GM18502 (cell line): Measurements from ENCODE around the gene DDX56.

Source experiments
- ATAC-seq: cut with Tn5 transposase; IDR thresholded peaks from one replicate; pipeline ENCODE4 v1.9.1; 2021; ENCODE audit warnings: mild to moderate bottlenecking; ENCODE audit not compliant: unreplicated experiment, poor library complexity

DDX56 gene

DNA sequence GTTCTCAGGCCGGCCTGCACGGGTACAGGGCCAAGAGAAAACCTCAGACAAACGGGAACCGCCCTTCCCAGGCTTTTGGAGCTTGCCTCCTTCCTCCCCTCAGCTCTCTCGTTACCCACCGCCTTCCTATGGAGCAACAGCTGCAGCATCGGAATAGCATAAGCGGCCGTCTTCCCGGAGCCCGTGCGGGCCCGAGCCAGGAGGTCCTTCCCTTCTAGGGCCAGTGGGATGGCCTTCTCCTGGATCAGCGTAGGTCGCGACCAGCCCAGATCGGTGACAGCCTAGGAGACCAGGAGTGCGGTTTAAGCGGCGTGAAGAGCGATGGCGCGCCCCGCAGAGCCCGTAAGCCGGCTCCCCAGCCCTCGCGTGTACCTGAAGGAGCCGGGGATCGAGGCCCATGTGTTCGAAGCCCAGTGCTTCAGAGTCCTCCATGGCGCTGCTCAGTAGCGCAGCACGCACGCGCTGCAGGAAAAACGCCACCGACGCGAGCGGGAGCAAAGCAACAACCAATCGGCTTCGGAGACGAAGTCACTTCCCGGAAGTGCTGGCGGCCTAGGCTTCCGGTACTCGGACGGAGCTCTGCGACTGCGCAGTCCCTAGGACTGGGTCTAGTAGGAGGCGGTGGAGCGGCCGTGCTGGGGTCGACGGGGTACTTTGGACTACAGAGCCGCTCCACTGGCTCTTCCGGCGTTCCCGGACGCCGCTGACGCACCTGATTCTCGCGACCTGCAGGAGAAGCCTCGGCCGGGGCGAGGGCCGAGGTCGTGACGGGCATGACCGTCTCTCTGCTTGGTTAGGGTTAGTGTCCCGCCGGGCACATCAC is at the start of gene DDX56:
Gene DDX56 (minus strand): TSS at position 445 of the 823 bp plus-strand sequence. CDS start 13 bp downstream, at position 432.
- peak; percentile 95 for ATAC-seq

DNA sequence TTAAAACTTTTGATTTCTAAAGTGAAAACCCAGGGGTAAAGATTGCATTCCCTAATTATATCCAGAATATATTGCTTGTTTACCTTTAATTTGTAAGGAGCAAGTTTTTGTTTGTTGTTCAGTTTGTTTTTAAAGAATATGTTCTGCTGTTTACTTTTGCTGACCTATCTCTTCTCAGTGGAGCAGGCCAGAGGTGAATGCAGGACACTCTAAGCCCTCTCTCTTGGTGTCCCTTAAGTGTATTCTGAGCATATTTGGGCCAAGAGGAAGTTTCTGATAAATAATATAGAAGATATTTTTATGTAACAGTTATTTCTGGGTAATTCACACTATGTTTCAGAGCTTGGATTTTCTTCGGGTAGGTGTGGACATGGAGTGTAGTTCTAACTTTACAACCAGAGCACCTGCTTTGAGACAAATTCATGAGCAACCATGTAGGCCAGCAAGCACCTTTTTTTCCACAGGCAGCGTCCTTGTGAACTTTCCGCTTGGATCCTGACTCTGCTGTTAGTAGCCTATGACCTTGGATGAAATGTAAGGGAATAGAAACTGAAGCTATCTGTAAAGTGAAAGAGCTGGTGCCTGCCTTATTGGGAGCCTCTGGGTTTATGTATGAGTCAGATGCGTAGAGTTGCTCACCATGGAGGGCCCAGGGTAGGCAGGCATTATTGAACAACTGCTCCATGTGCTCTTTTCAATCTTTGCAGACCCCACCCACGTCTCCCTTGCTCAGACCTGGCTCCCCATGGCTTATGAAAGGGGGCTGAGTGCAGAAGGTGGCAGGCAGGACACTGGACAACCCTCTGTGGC is 48.8 kb upstream of the DDX56 start:
- ATAC-seq: peak; percentile 84

DNA sequence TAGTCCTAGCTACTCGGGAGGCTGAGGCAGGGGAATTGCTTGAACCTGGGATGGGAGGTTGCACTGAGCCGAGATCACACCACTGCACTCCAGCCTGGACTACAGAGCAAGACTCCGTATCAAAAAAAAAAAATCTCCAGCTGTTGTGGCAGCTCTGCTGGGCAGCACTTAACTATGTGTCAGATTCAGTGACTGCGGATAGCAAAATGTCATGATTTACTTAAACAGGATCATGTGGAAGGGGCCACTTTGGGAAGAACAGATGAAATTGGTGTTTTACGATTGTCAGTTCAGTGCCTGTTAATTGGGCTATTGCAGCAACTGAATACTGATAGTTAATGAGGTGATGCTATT is 48.0 kb upstream of the DDX56 start:
- no peak for ATAC-seq

DNA sequence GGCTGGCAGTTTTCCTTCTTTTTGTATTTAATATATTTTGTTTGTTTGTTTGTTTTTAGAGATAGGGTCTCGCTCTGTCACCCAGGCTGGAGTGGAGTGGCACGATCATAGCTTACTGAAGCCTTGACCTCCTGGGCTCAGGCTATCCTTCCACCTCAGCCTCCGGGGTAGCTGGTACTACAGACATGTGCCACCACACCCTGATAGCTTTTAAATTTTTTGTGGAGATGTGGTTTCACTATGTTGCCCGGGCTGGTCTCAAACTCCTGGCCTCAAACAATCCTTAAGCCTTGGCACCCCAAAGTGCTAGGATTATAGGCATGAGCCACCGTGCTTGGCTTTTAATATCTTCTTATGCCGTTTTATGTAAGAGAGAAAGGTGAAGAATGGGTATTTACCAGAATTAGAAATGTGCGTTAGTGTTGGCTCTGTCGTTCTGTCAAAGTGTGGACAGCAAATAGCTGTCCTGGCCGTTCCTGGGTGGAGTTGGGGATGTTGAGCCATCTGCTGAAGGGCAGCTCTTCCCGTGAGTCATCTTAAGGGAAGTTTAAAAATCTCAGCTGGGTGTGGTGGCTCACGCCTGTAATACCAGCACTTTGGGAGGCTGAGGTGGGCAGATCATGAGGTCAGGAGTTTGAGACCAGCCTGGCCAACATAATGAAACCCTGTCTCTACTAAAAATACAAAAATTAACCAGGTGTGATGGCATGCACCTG is 47.5 kb upstream of the DDX56 start:
- no peak for ATAC-seq

- no peak for ATAC-seq
Observed at GRCh38 chr7:44618753-44619152, 45.0 kb upstream of the DDX56 start.

- no peak for ATAC-seq
Observed at GRCh38 chr7:44618045-44618444, 44.3 kb upstream of the DDX56 start.

GRCh38 chr7:44617225-44617890 is 43.6 kb upstream of the DDX56 start:
- peak; percentile 42 for ATAC-seq

DNA sequence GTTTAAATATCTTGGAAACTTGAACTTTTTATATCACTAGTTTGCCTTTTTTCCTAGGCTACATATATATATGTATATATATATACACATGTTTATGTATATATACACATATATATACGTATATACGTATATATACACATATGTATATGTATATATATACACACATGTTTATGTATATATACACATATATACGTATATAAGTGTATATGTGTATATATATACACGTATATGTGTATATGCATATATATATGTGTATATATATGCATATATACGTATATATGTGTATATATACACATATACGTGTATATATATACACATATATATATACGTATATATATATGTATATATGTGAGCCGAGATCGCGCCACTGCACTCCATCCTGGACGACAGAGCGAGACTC is 42.8 kb upstream of the DDX56 start:
- no peak for ATAC-seq

DNA sequence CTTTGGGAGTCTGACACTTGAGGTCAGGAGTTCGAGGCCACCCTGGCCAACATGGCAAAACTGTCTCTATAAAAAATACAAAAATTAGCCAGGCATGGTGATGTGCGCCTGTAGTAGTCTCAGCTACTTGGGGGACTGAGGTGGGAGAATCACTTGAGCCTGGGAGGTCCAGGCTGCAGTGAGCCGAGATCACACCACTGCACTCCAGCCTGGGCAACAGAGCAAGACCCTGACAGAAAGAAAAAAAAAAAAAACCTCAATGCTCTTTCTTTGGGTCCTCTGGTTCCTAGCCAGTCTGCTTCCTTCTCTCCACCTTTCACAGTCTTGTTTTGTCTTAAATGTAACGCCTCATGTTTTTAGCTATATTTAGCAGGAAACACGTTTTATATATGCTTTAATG is 42.1 kb upstream of the DDX56 start:
- no peak for ATAC-seq

- no peak for ATAC-seq
Observed at GRCh38 chr7:44615149-44615611, 41.5 kb upstream of the DDX56 start.

DNA sequence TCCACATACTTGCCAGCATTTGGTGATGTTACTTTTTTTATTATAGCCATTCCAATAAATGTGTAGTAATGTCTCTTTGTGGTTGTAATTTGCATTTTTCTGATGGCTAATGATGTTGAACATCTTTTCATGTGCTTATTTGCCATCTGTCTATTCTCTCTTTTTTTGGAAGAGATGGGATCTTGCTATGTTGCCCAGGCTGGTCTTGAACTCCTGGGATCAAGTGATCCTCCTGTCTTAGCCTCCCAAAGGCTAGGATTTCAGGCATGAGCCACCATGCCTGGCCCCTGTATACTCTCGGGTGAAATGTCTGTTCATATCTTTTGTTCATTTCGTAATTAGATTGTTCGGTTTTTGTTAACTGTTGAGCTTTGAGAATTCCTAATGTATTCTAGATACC is 36.1 kb upstream of the DDX56 start:
- ATAC-seq: no peak

GRCh38 chr7:44608916-44609648 is 35.4 kb upstream of the DDX56 start:
- ATAC-seq: no peak

DNA sequence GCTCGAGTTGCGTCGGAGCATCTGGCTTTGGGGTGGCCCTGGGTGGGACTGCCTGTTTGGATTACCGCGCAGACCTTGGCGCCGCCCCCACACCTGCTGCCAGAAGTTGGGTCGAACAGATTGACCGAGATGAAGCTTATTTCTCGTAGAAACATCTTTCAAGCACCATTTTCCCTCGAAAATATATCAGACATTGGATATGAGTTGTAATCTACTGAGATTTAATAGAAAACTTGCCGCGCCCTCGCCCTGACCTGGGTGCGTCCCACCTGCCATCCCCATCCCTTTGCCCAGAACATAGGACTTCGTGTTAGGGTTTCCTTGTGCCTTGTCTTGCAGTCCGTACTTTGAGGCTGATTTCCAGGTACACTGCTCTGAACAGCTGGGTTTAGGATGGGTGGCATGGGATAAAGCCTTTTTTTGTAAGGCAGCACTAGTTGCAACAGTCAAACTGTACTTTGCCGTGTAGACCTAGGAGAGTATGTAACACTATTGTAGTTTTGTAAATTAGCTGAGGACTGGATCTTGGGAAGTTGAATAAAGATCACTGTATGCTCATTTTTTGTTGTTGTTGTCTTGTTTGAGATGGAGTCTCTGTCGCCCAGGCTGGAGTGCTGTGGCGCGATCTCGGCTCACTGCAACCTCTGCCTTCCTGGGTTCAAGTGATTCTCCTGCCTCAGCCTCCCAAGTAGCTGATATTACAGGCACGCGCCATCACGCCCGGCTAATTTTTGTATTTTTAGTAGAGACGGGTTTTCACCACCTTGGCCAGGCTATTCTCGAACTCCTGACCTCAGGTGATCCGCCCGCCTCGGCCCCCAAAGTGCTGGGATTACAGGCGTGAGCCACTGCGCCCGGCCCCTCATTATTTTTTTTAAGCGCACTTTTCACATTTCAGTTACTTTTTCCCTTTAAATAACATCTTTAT is 33.7 kb upstream of the DDX56 start:
- ATAC-seq: no peak

DNA sequence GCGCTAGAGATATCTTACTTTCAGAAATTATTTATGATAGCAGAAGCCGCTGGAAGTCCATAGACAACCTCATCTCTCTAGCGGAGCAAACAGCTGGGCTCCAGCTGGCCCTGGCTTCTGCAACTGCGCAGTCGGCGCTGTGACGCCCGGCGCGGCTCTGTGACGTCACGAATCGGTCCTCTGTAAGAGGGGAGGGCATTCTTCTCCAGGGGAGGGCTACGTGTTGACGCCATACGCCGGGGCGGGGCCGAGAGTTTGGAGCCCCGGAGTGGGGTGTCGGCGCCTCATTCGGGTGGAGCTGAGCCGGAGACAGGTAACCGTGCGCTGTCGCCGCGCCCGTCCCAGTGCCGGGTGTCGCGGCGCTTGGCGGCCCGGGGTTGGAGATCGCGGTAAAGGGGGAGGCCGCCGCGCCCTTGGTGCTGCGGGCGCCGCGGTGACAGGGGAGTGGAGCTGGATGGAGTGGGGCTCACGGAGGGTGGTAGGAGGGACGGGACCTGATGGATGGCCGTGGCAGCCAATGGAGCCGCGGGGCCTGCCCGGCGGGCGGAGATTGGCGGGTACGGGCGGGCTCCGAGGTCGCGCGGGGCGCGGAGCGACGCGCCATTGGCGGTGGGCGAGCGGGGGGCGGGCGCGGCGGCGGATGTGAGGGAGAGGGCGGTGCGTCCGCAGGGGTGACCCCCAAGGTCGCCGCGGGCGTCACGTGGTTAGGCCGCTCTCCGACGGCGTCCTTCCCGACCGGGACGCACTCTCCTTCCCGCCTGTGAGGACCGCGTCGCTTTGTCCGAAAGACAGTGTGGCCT is 32.8 kb upstream of the DDX56 start, which contains the start of gene OGDH:
Gene OGDH (plus strand): TSS at position 287 of the 800 bp plus-strand sequence. CDS start 17,717 bp downstream, outside the sequence.
- peak; percentile 93 for ATAC-seq

- ATAC-seq: no peak
Observed at GRCh38 chr7:44604941-44605340, 31.2 kb upstream of the DDX56 start.

GRCh38 chr7:44603193-44603592 is 29.5 kb upstream of the DDX56 start:
- no peak for ATAC-seq

DNA sequence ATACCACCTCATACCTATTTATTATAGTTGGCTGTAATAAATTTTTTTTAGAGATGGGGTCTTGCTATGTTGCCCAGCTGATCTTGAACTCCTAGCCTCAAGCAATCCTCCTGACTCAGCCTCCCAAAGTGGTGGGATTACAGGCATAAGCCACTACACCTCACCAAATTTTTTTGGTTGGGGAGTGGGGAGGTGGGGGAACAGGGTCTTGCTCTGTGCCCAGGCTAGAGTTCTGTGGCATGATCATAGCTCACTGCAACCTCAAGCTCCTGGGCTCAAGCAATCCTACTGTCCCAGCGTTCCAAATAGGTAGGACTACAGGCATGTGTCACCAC is 28.8 kb upstream of the DDX56 start:
- no peak for ATAC-seq

- ATAC-seq: no peak
Observed at GRCh38 chr7:44599222-44599621, 25.5 kb upstream of the DDX56 start.
